HG03457 (cell line): ENCODE results near the gene FNDC3B.

Source experiments
- ATAC-seq: cut with Tn5 transposase; IDR thresholded peaks from one replicate; pipeline ENCODE4 v1.9.1; 2021; ENCODE audit warnings: moderate number of reproducible peaks; ENCODE audit not compliant: unreplicated experiment

Gene FNDC3B

GRCh38 chr3:172147113-172147818, 107.9 kb downstream of the FNDC3B start:
- no peak for ATAC-seq

GRCh38 chr3:172148241-172148640, 108.9 kb downstream of the FNDC3B start:
- no peak for ATAC-seq

DNA sequence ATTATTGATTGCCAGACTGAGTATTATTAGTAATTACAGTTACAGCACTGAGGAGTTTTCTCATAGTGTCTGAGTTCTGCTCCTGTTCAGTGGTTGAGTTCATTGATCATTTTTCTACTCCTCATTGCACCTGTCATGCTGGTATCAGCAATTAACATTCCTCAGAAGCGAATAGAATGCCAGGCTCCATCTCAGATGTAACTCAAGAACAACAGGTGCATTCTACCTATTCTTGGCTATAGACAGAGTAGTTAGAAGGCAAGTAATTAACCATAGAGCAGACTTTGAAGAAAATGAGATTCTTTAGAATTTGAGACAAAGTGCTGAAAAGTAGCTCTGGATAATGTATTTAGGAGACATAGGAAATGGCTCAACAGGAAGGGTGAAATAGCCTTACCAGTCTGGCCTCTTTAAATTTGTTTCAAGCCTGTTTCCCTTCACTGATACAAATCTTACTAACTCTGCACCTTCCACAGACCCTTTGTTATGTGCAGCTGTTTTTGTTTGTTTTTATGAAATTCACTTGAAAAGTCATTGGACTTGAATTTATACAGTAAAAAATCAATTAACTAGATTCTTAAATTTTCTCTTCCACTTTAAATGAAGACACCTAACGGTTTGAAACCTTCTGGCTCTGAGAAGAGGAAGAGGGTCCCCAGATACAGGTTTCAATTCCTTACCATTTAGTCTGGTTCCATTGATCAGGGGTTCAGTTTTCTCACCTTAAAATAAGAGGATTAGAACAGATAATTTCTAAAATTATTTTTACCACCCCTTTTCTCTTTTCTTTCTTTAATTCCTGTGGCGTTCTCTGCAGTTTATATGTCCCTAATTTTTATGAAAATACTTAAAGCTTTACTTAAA, 109.6 kb downstream of the FNDC3B start:
- no peak for ATAC-seq

- no peak for ATAC-seq
Measured at GRCh38 chr3:172150268-172150667, 110.9 kb downstream of the FNDC3B start.

DNA sequence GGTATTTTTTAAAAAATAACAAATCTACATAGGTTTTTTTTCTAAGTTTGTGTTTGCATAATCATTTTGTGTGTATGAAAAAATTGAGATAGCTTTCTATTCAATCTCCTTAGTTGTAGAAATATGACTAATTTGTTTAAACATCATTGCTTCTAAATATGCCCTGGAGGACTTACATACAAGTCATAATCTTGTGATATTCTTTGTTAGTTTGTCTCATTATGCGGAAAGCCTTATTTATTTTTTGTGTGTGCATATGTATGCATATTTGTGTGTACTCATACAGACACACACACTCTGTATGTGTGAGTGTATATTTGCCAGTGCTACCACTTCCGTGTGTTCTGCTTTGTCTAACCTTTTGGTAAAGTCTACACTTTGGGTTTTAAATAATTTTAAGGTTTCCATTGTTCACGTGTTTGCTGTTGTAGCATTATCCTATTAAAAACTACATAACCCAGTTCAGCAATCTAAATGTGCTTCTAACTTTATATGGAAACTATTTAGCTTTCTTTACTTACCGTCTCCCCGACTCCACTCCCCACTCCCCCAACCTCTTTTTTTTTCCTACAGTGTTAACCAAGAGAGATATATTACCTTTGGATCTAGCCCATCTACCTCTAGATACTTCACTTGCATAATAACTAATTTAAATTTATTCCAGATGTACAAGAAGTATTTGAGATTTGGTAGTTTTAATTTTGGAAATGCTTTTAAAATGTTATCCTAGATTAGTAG, 111.7 kb downstream of the FNDC3B start:
- no peak for ATAC-seq

DNA sequence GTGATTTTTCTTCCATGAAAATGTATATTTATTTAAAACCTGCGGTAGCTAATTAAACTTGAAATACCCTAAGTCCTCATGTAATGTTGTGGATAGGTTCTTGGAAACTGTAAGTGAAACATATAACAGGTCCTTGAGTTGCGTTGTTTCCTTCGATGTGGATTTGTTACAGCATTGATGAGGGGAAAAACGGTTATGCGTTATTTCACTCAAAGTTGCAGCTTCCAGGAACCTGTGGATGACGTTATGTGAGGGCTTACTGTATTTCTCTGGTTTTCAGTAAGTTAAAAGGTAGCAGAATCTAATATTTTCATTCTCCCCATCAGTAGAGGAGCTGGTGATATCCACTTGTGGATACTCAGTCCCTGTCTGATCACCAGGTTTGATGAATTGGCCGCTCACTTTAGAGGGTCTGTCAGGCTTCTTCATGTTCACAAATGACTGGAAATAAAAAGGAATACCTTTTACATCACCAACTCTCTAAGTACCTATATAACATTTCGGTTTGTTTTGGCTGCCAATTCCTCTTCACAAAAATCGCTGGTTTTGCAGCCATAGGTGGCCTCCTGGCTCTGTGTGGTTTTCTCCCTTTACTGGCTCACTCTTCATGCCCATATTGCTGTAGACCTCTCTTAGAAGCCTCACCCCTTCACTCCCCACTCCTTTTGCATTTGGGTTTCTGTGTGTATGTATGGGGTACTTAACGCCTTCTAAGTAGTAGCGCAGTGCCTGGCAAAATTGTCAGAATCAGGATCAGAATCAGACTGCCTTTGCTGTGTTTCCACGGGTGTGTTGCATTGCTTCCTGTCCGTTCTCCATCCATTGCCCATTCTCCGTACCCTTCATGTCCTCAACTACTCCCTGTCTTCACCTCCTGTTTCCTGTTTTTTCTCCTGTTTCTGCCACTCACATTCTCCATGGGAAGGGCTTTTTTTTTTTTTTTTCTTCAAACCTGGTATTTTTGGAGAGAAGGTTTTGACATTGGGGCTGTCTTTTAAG, 112.6 kb downstream of the FNDC3B start:
- ATAC-seq, result no peak

- ATAC-seq, result no peak
Measured at GRCh38 chr3:172152874-172153273, 113.5 kb downstream of the FNDC3B start.

GRCh38 chr3:172153335-172153861, 114.0 kb downstream of the FNDC3B start:
- no peak for ATAC-seq

GRCh38 chr3:172154768-172155664, 115.6 kb downstream of the FNDC3B start:
- peak; percentile 52 for ATAC-seq

DNA sequence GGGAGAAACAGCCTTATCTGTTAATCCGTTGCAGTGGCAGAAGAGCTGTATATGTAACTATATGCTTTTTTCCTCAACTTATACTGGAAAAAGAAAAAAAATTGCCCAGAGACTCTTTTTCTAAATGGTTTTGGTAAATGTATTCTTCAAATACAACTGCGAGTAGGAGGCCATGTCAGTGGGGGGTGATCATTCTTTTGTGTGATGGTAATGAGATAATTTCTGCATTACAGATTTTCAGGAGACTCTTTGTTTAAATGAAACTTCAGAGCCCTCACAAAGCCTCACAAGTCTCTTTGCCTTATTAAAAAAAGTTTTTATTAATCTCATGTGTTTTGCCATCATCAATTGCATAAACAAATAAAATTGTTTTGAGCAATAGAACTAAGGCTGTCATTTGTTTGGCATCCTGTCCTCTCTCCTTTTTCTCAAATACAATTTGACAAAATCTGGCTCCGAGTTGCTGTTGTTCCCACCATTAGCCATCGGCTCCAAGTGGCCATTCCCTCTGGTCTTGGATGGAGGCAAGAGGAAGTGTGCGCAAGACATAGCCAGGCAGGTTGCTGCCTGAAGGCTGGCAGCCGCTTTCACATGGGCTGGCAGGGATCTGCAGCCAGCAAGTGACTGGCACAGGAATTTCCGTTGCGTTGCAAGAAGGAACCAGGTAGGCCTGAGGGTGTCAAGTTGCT, 116.7 kb downstream of the FNDC3B start:
- ATAC-seq, result no peak

GRCh38 chr3:172156586-172156955, 117.2 kb downstream of the FNDC3B start:
- no peak for ATAC-seq

GRCh38 chr3:172157564-172158258, 118.3 kb downstream of the FNDC3B start:
- ATAC-seq, result no peak

GRCh38 chr3:172158741-172159140, 119.4 kb downstream of the FNDC3B start:
- ATAC-seq, result no peak

DNA sequence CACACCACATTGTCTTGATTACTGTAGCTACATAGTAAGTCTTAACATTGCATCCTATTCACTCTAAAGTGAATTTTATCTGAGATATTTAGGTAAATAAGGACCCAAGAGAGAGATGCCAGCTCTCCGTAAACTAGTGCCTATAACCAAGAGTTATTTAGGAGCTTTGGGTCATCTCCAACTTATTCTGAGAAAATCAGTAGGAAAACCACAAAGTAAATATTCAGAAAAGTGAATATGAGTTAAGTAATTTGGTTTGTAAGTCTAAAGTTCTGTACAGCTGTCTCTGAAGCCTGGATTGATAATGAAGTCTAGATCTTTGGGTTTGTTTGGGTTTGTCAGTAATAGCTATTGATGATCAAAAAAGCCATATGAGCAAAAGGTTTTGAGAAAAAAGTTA, 120.0 kb downstream of the FNDC3B start:
- ATAC-seq, result no peak

GRCh38 chr3:172159962-172160538, 120.7 kb downstream of the FNDC3B start:
- ATAC-seq, result no peak

GRCh38 chr3:172161133-172161789, 121.9 kb downstream of the FNDC3B start:
- no peak for ATAC-seq

DNA sequence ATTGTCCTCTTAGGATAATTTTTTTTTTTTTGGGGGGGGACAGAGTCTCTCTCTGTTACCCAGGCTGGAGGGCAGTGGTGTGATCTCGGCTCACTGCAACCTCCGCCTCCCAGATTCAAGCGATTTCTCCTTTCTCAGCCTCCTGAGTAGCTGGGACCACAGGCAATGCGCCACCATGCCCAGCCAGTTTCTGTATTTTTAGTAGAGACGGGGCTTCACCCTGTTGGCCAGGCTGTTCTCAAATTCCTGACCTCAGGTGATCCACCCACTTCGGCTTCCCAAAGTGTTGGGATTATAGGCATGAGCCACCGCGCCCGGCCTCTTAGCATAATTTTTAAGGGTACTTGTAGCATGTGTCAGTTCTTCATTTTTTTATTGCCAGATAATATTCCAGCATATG, 122.6 kb downstream of the FNDC3B start:
- no peak for ATAC-seq
